Lung microvascular endothelial cell (primary cell): ENCODE results near the gene LRRC9. TPM values are rescaled to one million over a fixed set of nuclear protein-coding genes. Genes with fewer than 3 reads are reported as not detected.
"Not testable (repeated sequence)": the region's sequence is repeated elsewhere in the genome, so short reads cannot be mapped to it uniquely, and the experiment has no call there.

Experiments used
- DNase-seq, 2 donors: peaks; one replicate each; pipeline versions ENCODE4 v3.0.0 to v3.0.0-alpha.2; 2010; ENCODE audit warnings: low read depth in 2 of 2
- total RNA-seq: library from RNA; depleted of rRNA; stranded (reverse); fragments of >200 nt; gene quantifications from 2 replicates; pipeline ENCODE4 v1.2.1, GENCODE V29; 2014

Gene LRRC9
- total RNA-seq, 1 donor from 2014 or later: not detected

DNA sequence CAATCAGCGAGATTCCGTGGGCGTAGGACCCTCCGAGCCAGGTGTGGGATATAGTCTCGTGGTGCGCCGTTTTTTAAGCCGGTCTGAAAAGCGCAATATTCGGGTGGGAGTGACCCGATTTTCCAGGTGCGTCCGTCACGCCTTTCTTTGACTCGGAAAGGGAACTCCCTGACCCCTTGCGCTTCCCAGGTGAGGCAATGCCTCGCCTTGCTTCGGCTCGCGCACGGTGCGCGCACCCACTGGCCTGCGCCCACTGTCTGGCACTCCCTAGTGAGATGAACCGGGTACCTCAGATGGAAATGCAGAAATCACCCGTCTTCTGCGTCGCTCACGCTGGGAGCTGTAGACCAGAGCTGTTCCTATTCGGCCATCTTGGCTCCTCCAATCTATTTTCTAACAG is 32.2 kb downstream of the LRRC9 start:
- DNase-seq: not testable (repeated sequence)

DNA sequence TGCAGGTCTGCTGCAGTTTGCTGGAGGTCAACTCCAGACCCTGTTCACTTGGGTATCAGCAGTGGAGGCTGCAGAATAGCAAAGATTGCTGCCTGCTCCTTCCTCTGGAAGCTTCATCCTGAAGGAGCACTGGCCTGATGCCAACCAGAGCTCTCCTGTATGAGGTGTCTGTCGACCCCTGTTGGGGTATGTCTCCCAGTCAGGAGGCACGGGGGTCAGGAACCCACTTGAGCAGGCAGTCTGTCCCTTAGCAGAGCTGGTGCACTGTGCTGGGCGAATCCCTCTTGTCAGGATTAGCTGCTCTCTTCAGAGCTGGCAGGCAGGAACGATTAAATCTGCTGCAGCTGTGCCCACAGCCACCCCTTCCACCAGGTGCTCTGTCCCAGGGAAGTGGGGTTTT is 37.9 kb downstream of the LRRC9 start:
- not testable (repeated sequence) for DNase-seq

DNA sequence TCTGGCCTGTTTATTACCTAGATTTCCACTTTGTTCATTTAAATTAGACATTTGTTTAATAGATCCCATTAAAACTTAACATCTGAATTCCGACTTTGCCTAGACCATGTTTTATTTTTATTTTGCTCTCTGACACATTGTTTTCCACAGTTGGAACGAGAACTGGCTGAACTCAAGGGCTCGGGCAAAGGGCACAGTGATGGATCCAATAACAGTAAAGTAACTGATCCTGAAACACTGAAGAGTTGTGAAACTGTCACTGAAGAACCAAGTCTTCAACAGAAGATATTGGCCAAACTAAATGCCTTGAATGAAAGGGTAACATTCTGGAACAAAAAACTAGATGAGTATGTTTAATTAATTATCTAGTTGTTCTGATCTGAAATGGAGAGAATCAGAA is 39.7 kb downstream of the LRRC9 start:
- no peak for DNase-seq

DNA sequence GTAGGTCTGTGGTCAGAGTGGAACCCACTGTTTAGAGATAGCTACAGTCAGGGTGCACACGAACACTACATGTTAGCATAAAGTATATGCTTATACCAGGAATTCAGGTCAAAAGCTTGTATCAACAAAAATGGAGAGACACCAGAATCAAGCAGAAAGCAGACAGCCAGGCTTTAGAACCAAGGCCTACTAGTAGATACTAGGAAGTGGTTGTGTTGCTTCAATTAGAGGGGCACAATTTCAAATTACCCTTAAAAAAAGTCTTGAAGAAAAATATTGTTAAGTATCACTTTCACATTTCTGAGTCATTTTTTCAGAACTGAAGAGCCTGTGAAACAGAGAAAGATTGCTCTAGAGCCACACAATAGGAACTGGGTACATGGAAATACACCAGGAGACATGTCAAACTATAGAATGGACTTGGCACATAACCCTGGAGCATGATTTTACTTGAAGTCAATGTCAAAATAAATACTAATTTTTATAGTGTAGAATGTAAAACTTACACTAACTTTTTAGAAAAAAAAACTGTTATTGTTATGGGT is 41.6 kb downstream of the LRRC9 start:
- no peak for DNase-seq

DNA sequence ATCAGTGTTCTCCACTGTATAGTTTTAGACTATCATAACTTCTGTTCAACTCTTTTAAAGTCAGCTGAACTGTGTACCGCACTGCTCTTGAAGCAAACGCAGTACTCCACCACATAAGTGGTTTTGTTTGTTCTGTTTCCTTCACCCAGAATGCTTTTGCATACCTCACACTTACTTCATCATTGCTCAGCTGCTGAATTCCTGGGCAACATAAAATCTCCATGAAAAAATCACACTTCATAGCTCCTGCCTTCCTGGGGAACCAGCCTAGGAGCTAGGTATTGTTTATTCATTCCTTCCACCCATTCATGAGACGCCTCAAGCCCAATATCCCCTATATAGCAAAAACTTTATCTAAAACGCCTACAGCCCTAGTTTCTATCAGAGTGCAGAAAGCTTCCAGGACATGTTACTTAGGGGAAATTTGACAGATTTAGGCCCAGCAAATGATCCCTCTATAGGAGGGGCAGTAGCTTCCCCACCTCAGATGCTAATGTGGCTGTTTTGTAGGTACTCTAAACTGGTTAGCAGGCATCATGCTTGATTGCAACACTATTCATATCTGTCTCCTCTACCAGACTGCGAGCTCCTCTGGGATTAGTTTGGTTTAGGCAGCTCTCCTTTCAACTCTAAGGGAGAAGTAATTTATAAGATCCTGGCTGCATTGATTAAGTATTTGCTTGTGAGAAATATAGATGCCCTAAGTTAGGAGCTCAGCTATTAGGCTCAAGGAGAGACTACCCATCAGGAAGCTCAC is 44.5 kb downstream of the LRRC9 start:
- no peak for DNase-seq

DNA sequence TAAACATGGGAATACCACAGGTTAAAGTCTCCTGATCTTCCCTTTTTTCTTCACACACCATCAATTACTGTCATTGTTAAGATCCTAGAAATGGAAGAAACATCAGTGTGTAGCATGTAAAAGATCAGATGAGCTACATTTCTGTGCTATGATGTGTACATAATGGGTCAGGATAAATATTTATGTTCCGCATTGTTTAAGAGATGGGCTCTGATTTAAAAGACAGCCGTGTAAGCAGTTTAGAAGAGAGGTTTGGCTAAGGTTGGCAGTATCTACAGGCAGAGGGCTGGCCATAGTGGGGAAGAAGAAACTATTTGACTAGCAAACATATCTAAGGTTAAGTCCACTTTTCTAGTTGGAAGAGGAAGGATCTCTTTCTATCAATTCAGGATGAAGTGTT is 49.4 kb downstream of the LRRC9 start:
- DNase-seq: no peak

DNA sequence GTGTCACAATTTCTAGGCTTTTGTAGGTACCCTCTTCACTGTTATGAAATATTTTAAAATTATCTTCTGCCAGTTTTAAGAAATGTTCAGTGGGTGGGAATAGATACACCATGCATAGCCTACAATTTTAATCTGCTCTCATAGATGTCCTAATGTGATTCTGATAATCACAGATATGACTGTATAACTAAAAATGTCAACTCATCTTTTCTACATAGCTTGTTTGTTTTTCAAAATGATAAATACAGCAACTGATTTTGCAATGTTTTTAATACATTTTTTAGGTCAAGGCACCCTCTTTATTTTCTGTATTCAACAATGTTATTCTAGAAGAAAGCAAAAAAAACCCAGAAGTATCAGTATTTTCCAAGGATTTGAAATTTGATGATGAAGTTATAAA is 61.6 kb downstream of the LRRC9 start:
- DNase-seq: no peak

DNA sequence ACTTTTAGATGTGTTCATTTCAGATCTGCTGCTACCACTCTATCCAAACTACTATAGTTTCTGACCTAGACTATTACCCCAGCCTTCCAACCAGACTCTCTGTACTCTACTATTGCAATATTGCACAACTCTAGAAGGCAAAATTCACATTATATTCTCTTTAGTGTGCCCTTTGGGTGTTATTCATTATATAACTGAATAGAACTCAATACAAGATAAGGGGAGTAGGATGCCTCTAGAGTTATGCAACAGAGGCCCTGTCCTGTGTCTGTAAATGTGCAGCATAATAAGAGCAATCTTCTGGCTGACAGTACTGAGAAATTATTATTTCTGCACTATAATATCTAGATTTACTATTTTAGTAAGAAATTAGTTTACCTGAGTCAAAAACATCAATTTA is 63.1 kb downstream of the LRRC9 start:
- DNase-seq: no peak

DNA sequence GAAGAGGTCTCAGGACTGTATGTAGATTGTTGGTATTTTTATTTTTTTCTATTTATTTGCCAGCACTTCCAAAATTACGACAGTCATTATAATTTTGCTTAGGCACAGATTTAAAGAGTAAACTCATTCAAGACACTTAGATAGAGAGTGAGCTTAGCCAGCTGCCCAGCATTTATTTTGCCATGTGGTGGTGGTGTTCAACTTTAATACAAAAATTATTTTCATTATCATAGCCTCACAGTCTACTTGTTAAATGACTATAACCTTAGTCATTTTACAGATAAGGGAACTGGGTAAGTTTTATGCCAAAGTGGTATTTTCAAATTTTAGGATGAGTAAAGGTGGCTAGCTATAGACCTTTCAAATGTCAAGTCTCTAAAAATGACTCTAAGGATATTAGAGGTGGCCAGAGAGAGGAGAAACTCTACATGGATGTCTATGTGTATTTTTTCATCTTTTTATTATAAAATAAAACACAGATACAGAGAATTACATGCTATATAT is 66.7 kb downstream of the LRRC9 start:
- no peak for DNase-seq

DNA sequence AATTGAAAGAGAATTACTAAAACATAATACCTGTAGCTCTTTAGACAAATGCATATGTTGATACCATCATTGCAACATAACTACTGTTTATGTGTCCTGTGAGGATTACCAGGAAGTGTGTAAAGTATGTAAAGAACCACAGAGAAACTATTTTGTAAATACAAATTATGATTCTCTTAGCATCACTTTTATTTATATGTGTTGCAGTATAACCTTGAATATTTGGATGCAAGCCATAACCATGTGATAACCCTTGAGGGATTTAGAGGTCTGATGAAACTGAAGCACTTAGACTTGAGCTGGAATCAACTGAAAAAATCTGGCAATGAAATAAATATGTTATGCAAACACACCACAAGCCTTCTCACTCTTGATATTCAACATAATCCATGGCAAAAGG is 77.5 kb downstream of the LRRC9 start:
- DNase-seq: no peak

DNA sequence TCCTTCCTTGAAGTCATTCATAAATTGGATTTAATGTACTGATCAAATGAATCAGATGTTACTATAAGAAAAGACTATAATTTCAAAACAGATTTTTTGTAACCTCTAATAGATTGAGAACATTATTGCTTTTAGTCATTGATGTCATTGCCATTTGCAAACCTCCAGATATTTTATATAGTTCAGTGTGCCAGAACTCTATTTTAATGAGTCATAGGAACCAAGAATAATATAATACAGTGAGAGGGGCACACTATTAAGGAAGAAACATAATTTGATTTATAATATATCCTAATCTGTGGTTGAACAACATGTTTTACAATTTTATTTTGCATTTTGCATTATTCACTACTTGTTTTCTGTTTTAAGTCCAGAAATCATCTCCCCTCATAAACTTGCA is 78.0 kb downstream of the LRRC9 start:
- DNase-seq: no peak

DNA sequence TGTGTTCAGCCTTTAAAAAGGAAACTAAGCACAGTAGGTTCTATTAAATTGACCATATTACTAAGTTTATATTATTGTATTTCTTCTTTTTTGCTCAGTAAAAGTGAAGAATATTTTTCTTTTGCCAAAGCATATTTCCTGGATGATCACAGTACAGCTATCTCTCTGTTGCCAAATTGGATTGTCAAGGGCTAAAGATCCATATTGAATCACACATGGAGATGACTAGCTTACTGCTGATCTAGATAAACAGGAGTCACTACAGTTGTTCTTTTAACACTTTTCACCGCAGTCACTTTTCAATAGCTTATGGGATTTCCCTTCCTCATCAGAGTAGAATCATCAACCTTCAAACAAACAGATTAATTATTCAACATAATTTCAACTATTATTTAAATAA is 78.6 kb downstream of the LRRC9 start:
- no peak for DNase-seq

DNA sequence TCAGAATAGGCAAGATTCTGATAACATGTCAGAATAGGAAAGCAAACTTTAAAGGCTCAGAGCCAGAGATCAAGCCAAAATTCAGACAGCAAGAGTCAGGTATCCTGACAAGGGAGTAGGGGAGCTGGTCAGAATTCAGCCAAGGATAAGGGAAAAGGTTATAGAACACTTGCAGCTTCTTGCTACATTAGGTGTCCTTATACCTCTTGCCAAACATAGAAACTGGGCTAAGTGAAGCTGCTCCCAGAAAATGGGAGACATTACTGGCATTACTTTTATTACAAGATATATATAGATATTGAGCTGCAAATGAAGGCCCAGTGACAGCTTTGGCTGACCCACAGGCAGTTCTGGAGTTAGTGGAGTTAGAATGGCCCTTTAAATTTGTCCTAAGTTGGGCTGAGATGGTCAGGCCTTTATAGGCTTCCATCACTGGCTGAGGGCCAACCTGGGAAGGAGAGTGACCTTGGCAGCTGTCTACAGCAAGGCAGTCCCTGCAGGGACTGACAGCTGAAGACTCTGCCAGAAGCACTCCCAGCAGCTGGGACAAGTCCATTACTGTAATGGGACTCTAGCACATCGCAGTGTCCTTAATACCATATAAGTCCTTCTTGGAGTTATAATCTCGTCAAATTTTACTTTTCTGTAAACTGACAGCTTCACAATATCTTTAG is 83.0 kb downstream of the LRRC9 start:
- no peak for DNase-seq

DNA sequence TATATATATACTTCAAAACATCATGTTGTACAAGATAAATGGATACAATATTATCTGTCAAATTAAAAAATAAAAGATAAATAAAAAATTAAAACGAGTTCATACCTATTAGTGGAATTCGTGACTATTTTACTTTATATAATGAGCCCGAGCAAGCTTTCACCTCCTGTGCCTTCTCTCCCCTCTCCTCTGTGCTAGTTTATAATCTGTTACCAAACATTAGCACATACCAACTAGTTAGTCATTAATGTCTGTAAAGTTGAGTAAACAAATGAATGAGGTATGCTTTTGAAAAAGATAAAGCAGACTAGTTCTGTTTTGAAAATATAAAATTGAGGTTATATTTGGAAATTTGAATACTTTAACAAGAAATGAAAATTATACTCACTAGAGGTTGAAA is 84.0 kb downstream of the LRRC9 start:
- DNase-seq: no peak

DNA sequence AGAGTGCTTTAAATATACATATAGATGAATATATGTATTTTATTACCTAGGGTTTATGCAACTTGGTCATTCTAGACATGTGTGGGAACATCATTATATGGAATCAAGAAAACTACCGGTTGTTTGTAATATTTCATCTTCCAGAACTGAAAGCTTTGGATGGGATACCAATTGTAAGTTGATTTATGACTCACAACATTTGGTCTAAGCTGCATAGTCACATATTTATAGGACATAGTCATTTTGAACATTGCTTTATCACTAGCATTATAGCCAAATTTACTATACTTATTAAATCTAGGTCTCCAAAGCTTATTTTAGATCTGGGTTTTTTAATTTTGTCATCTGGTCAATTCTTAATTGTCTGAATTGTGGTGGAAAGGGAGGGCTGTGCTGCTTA is 88.1 kb downstream of the LRRC9 start:
- no peak for DNase-seq

DNA sequence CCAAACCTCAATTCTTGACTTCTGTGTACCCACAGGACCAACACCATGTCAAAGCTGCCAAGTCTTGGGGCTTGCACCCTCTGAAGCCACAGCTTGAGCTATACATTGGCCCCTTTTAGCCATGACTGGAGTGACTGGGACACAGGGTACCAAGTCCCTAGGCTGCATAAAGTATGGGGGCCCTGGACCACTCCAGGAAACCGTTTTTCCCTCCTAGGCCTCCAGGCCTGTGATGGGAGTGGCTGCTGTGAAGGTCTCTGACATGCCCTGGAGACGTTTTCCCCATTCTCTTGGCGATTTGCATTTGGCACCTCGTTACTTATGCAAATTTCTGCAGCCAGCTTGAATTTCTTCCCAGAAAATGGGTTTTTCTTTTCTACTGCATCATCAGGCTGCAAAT is 90.3 kb downstream of the LRRC9 start:
- not testable (repeated sequence) for DNase-seq

DNA sequence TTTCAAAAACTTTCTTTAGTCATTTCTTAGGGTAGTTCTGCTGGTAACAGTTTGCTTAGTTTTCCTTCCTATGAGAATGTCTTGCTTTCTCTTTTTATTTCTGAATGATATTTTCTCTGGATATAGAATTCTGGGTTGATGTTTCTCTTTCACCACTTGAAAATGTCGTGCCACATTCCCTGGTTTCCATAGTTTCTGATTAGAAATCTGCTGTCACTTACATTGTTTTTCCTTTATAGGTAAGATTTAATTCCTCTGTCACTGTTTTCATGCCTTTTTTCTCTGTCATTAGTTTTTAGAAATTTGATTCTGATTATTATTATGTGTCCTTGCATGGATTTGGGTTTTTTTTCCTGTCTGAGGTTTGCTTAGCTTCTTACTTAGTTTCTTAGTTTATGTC is 94.5 kb downstream of the LRRC9 start:
- DNase-seq: no peak

DNA sequence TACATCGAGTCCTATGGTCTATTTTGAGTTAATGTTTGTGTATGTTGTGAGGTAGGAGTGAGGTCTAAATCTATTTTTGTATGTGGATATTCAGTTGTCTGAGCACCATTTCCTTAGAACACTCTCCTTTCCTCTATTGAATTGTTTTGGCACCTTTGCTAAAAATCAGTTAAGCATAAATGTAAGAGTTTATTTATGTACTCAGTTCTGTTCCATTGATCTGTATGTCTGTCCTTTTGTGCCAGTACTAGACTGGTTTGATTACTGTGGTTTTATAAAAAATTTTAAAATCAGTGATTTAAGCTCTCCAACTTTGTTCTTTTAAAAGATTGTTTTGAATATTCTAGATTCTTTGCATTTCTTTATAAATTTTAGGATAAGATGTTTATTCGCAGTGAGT is 101.7 kb downstream of the LRRC9 start:
- DNase-seq: no peak

DNA sequence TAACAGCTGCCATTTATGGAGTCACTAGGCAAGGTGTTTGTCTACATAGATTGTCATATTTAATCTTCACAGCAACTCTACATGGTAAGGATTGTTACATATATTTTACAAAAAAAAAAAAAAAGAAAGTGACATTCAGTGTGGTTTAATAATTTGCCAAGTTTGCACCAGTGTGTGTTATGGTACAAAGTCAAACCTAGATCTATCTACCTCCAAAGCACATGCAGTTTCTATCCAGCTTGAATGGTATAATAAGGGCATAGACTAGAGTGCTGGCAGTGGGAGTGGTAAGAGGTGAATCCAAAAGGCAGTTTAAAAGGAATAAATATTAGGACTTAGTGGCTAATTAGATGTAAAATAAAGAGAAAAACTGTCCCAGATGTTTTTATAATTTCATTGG is 105.6 kb downstream of the LRRC9 start:
- no peak for DNase-seq

DNA sequence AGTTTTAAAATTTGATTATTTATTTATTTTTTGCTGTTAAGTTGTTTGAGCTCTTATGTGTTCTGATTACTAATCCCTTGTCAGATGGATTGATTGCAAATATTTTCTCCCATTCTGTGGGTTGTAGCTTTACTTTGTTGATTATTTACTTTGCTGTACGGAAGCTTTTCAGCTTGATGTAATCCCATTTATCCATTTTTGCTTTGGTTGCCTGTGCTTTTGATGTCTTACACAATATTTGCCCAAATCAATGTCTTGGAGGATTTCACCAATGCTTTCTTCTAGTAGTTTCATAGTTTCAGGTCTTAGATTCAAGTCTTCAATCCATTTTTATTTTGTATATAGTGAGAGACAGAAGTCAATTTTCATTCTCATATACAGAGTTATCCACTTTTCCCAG is 115.2 kb downstream of the LRRC9 start:
- no peak for DNase-seq

DNA sequence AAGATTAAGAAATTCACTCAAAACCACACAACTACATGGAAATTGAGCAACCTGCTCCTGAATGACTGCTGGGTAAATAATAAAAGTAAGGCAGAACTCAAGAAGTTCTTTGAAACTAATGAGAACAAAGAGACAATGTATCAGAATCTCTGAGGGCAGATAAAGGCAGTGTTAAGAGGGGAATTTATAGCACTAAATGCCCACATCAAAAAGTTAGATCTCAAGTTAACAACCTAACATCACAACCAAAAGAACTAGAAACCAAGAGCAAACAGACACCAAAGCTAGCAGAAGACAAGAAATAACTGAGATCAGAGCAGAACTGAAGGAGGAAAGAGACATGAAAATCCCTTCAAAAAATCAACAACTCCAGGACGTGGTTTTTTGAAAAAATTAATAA is 128.0 kb downstream of the LRRC9 start:
- DNase-seq: not testable (repeated sequence)

DNA sequence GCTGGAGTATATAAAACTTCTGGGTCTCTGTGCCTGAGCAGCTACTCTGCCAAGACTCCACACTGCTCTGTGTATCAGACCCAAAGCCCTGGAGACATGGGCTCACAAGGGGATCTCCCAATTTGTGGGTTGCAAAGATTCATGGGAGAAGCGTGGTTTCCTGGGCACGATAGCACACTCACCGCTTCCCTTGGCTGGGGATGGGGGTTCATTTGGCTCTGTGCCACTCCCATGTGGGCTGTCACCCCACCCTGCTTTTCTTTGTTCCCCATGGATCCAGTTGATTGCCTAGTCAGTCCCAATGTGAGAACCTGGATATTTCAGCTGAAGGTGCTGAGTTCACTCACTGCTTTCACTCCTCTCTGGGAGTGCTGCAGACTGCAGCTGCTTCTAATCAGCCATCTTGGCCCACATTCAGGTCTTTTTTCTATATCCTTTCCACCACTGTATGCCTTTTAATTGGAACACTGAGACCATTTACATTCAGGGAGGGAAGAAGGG is 131.8 kb downstream of the LRRC9 start:
- no peak for DNase-seq

DNA sequence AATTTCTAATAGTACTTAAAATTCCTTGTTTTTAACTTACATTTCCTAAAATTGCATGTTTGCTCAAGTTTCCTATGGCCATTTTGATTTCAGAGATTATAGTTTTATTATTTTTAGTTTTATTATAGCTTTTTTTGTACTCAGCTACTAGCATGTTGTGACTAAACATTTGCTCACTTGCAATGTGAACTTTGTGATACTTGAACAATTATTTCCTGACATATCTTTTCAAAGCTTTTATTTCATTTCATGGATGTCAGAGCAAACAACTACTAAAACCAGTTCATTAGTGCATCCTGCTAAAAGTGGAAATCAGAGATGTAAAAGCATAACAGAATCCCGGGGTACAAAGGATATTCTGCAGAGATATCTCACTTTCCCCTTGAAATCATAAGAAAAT is 138.1 kb downstream of the LRRC9 start:
- no peak for DNase-seq
